NCI-H510A (cell line): Measurements from ENCODE around the gene BMPER.
"Not testable (repeated sequence)": the region's sequence is repeated elsewhere in the genome, so short reads cannot be mapped to it uniquely, and the experiment has no call there.

Source experiments
- DNase-seq: peaks from one replicate; lab custom pipeline; 2025; lab: John Stamatoyannopoulos, UW

Gene BMPER

DNA sequence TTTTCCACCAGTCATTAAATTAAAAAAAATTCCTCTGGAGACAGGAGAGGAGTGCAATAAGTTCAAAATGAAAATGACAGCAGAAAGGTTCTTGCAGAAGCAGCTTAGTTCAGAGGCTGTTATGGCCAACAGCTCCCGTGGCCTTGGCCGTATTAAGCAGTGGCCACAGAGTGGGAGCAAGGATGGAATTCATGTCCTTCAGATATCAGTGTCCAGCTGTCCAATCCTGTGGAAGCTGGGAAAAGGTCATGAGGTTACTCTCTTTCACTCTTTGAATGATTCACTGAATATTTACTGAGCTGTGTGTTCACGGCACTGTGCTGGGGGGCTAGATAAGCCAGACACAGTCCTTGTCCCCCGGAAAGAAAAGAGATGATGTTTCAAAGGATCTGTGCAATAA is 231.8 kb downstream of the BMPER start:
- no peak for DNase-seq

DNA sequence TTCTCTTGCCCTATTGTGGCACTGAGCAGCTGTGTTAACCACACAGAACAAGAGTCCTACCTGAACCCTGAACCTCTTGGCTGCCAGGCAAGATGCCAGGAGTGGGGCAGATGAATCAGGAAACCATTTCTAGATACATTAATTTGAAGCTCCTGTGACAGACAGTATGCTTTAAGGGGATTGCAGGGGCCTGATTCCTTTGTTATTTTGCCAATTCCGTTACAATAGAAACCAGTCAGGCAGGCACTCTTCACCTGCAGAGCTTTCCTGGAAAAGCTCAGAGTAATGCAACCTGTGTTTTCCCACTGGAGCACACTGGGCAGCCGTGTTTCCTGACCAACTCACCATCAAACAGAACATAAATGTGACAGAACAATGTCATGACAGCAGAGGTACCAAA is 233.1 kb downstream of the BMPER start:
- no peak for DNase-seq

DNA sequence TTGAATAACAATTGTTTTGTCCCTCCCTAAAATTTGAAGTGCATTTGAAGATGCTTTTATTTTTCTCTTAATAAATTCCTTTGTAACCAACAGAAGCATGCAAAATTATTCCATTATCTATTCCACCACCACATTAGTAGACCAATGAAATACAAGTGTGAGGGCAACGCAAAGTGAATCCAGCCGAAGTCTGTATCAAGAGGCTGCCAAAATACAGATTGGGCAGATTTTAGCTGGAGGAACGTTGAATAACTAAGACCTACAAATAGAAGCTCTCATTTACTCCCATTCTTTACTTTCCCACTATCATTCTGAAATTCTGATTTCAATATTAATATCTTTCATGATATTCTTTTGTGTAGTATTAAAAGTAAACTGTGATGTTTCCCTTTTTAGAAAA is 233.7 kb downstream of the BMPER start:
- no peak for DNase-seq

DNA sequence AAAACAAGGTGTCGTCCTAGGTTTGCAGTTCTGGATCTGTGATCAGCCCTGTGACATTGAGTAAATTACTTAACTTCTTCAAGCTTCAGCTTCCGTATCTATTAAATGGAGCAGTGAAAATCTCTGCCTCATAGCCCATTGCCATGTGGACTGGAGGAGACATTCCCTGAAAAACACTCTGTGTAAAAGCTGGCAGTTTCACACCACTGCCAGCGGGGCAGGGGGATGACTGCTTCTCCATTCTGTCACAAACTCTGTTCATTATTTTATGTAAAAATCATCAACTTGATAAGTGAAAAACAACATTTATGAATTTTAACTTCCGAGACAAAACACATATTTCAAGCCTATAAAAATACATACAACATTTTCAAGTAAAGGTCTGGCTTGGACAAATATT is 234.7 kb downstream of the BMPER start:
- no peak for DNase-seq

- no peak for DNase-seq
These were observed 238.1 kb downstream of the BMPER start for GRCh38 chr7:34143402-34143801.

GRCh38 chr7:34145603-34146002 is 240.3 kb downstream of the BMPER start:
- no peak for DNase-seq

- no peak for DNase-seq
These were observed 248.4 kb downstream of the BMPER start for GRCh38 chr7:34153656-34154270.

- no peak for DNase-seq
These were observed 250.0 kb downstream of the BMPER start for GRCh38 chr7:34155220-34155908.

DNA sequence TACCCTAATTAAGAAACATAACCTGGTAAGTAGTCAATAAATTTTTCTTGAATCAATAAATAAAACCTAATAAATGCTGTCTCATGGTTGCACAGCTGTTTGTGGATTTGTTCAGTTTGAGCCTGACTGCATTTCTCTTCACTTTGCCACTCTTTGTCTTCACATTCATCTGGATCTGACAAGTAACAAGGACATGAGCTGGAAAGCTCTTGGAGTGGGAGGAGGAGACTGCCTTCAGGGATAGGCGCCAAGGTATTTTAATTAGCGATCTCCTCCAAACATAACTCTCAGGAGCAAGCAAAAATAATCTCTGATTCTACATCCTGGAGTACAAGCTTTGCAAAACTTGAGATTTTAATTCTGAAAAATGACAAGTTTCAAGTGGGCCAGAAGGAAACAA is 251.0 kb downstream of the BMPER start:
- no peak for DNase-seq

DNA sequence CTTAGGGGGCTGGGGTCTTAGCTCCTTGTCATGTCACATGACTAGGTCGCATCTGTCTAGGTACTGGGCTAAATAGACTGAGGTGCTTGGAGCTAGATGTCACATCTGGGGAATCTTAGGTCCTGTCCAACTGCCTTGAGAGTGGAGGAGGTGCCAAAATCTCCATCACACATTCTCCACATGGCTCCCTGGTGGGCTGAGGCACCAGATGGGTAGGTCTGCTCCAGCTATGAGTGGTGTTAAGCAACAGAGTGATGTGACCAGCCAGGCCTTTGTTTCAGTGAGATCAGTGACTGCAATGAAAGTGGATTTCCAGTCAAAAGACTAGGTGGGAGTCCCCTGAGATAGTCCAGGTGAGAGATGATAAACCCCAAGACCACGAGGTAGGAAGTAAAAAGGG is 251.8 kb downstream of the BMPER start:
- DNase-seq: no peak

GRCh38 chr7:34158368-34159153 is 253.2 kb downstream of the BMPER start:
- DNase-seq: no peak

GRCh38 chr7:34160261-34160752 is 255.0 kb downstream of the BMPER start:
- no peak for DNase-seq

DNA sequence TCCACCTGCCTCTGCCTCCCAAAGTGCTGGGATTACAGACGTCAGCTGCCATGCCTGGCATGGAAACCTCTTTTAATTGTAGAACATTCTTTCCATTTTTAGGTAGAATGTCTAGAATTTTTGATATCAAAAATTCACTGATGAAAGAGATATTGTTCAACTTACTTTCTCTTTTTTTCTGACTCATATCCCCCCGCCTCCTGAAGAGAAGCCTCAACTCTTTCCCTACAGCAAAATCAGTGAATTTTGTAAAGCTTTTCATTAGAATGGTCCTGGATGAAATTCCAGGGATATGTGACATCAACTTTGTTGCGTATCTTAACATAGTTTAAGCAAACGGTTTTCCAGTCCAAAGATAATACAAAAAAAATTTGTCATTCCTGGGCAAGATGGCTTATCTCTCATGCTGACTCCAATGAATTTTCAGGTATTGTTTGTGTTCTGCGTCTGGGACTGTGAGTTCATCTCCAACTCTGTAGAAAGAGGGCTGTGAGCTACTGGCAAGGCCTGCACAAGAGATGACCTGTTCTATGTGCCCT is 256.8 kb downstream of the BMPER start:
- no peak for DNase-seq

DNA sequence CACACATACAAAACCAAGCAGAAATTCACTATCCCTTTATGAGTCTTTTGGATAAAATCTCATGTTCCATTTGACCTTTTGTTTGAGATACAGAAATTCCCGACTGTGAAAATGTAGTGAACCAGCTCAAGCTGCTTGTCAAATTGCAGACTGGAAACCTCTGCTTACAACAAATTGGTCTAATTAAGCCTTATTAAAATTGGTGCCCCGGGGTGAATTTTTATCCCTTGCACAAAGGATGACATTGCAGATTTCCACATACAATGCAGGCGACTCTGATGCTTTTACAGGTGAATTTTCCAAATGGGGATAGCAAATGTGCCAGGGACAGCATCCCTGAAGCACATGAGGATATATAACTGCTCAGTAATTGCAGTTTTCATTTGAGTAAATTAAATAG is 257.3 kb downstream of the BMPER start:
- DNase-seq: no peak

GRCh38 chr7:34163956-34164355 is 258.6 kb downstream of the BMPER start:
- no peak for DNase-seq

- no peak for DNase-seq
These were observed 260.1 kb downstream of the BMPER start for GRCh38 chr7:34165466-34165865.

GRCh38 chr7:34165927-34166550 is 260.7 kb downstream of the BMPER start:
- no peak for DNase-seq

GRCh38 chr7:34168013-34168412 is 262.7 kb downstream of the BMPER start:
- no peak for DNase-seq

- not testable (repeated sequence) for DNase-seq
These were observed 269.6 kb downstream of the BMPER start for GRCh38 chr7:34174688-34175616.

DNA sequence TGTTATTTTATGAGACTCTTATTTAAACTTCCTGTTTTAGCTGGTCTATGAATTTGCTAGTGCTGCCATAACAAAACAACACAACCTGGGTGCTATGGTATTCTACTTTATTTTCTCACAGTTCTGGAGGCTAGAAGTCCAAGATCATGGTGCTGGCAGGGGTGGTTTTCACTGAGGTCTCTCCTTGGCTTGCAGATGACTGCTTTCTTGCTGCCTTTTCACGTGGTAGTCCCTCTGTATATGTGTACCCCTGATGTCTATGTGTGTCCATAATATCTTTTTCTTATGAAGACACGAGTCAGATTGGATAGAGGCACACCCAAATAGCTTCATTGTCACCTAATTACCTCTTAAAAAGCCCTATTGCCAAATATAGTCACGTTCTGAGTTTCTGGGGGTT is 270.5 kb downstream of the BMPER start:
- DNase-seq: no peak

DNA sequence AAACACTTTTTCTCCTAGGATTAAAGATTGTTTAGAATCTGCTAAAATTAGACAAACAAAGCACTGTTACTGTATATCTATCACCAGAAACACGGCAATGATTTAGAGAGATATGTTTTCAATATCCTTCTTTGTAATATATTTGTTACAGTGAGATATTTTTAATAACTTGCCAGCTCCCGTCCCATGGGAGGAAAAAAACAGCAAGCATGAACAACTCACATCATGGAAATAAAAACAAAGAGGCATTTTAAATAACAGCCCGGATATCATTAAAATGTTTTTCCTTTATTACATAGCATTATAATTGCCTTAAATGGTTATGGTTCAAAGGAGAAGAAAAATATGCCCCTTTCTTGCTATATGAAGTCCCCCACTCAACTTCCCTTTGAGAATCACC is 272.1 kb downstream of the BMPER start:
- no peak for DNase-seq
